H1 (cell line): ENCODE data around the gene CEND1. TPM values are rescaled to one million over a fixed set of nuclear protein-coding genes. Genes with fewer than 3 reads are reported as not detected.

ENCODE experiments used
- polyA plus RNA-seq, 7 experiments: library from polyadenylated mRNA; depleted of rRNA in 3 of 7; stranded (reverse) in 5 of 7; unstranded in 2 of 7; fragments of >200 nt in 5 of 7; fragments of 200-250 nt in 2 of 7; gene quantifications; 1 replicate in 5 of 7; 2 replicates in 1 of 7; 4 replicates in 1 of 7; pipeline versions ENCODE4 v1.2.1 to v1.2.3, GENCODE V29; 2011 to 2013; ENCODE audit warnings: missing spikeins in 2 of 7, mixed read lengths in 2 of 7
- small RNA-seq: library from polyadenylated mRNA; stranded (forward); fragments of <200 nt; extraction: miRNeasy Mini kit (QIAGEN cat#:217004); gene quantifications from one replicate; pipeline ENCODE3, GENCODE V24; 2013; ENCODE audit not compliant: insufficient read depth
- total RNA-seq: library from RNA; stranded (reverse); fragmentation: NEBNext Ultra II Directional; extraction: Animal tissue kit (Norgen Biotek cat#: 25700); gene quantifications from 2 replicates; pipeline ENCODE4 v1.2.1, GENCODE V29; 2021

CEND1 gene
- total and polyA plus RNA-seq, 2 of the 8 experiments (the other 6 are each of a cell fraction or from before 2014, with no cell fraction given), result 0.82 to 5.0 TPM

Small RNA genes within 50 kb of the gene (small RNA-seq; reads per million reads assigned to genes)
- not detected for gene SNORA52

Other genes starting within 250 kb of the CEND1 start
- 2.6 and 3.1 TPM in 2 replicates for gene LMNTD2, start 229.4 kb downstream of the CEND1 start, total RNA-seq
- gene LMNTD2, start 229.4 kb downstream of the CEND1 start, polyA plus RNA-seq (2011; rRNA removed), result 1.6 and 3.6 TPM in 2 replicates
- 20.6 and 22.3 TPM in 2 replicates for gene RASSF7, start 229.1 kb downstream of the CEND1 start, total RNA-seq
- 43.9 and 60.6 TPM in 2 replicates for gene RASSF7, start 229.1 kb downstream of the CEND1 start, polyA plus RNA-seq (2011; rRNA removed)
- 37.3 and 39.8 TPM in 2 replicates for gene PHRF1, start 213.6 kb downstream of the CEND1 start, total RNA-seq
- 13.4 and 21.8 TPM in 2 replicates for gene PHRF1, start 213.6 kb downstream of the CEND1 start, polyA plus RNA-seq (2011; rRNA removed)
- gene IRF7, start 174.1 kb downstream of the CEND1 start, total RNA-seq, result 9.4 and 9.6 TPM in 2 replicates
- gene IRF7, start 174.1 kb downstream of the CEND1 start, polyA plus RNA-seq (2011; rRNA removed), result 9.1 and 12.8 TPM in 2 replicates
- gene CDHR5, start 165.1 kb downstream of the CEND1 start, total RNA-seq, result 0.11 TPM in 1 of 2 replicates, not detected in the other
- gene CDHR5, start 165.1 kb downstream of the CEND1 start, polyA plus RNA-seq (2011; rRNA removed), result 0.02 TPM in 1 of 2 replicates, not detected in the other
- gene SCT, start 162.9 kb downstream of the CEND1 start, total RNA-seq, result 2.0 and 2.2 TPM in 2 replicates
- gene SCT, start 162.9 kb downstream of the CEND1 start, polyA plus RNA-seq (2011; rRNA removed), result 1.7 and 3.7 TPM in 2 replicates
- 3.3 and 3.4 TPM in 2 replicates for gene DRD4, start 152.8 kb downstream of the CEND1 start, total RNA-seq
- gene DRD4, start 152.8 kb downstream of the CEND1 start, polyA plus RNA-seq (2011; rRNA removed), result 4.9 and 9.7 TPM in 2 replicates
- 53.7 and 58.4 TPM in 2 replicates for gene DEAF1, start 94.9 kb downstream of the CEND1 start, total RNA-seq
- 47.3 and 64.7 TPM in 2 replicates for gene DEAF1, start 94.9 kb downstream of the CEND1 start, polyA plus RNA-seq (2011; rRNA removed)
- 7.3 and 8.0 TPM in 2 replicates for gene TMEM80, start 94.3 kb downstream of the CEND1 start, total RNA-seq
- gene TMEM80, start 94.3 kb downstream of the CEND1 start, polyA plus RNA-seq (2011; rRNA removed), result 16.3 and 21.4 TPM in 2 replicates
- gene EPS8L2, start 83.9 kb downstream of the CEND1 start, total RNA-seq, result 38.5 and 44.3 TPM in 2 replicates
- 57.0 and 65.3 TPM in 2 replicates for gene EPS8L2, start 83.9 kb downstream of the CEND1 start, polyA plus RNA-seq (2011; rRNA removed)
- 302 and 308 TPM in 2 replicates for gene TALDO1, start 42.6 kb downstream of the CEND1 start, total RNA-seq
- gene TALDO1, start 42.6 kb downstream of the CEND1 start, polyA plus RNA-seq (2011; rRNA removed), result 265 and 293 TPM in 2 replicates
- 47.5 and 54.9 TPM in 2 replicates for gene GATD1, start 12.6 kb downstream of the CEND1 start, total RNA-seq
- 54.8 and 101 TPM in 2 replicates for gene GATD1, start 12.6 kb downstream of the CEND1 start, polyA plus RNA-seq (2011; rRNA removed)
- 48.0 and 54.3 TPM in 2 replicates for gene SLC25A22, start 8.2 kb upstream of the CEND1 start, total RNA-seq
- 31.5 and 52.0 TPM in 2 replicates for gene SLC25A22, start 8.2 kb upstream of the CEND1 start, polyA plus RNA-seq (2011; rRNA removed)
- 18.9 and 24.9 TPM in 2 replicates for gene PIDD1, start 15.1 kb upstream of the CEND1 start, total RNA-seq
- 26.1 and 51.4 TPM in 2 replicates for gene PIDD1, start 15.1 kb upstream of the CEND1 start, polyA plus RNA-seq (2011; rRNA removed)
- gene RPLP2, start 19.9 kb upstream of the CEND1 start, total RNA-seq, result 2,084 and 2,106 TPM in 2 replicates
- gene RPLP2, start 19.9 kb upstream of the CEND1 start, polyA plus RNA-seq (2011; rRNA removed), result 1,789 and 2,639 TPM in 2 replicates
- gene PNPLA2, start 28.8 kb upstream of the CEND1 start, total RNA-seq, result 62.1 and 62.2 TPM in 2 replicates
- 30.9 and 63.7 TPM in 2 replicates for gene PNPLA2, start 28.8 kb upstream of the CEND1 start, polyA plus RNA-seq (2011; rRNA removed)
- 26.4 and 29.3 TPM in 2 replicates for gene CRACR2B, start 37.8 kb upstream of the CEND1 start, total RNA-seq
- 18.2 and 34.9 TPM in 2 replicates for gene CRACR2B, start 37.8 kb upstream of the CEND1 start, polyA plus RNA-seq (2011; rRNA removed)
- 93.4 and 101 TPM in 2 replicates for gene CD151, start 42.9 kb upstream of the CEND1 start, total RNA-seq
- 212 and 257 TPM in 2 replicates for gene CD151, start 42.9 kb upstream of the CEND1 start, polyA plus RNA-seq (2011; rRNA removed)
- 151 and 167 TPM in 2 replicates for gene POLR2L, start 52.4 kb upstream of the CEND1 start, total RNA-seq
- 140 and 142 TPM in 2 replicates for gene POLR2L, start 52.4 kb upstream of the CEND1 start, polyA plus RNA-seq (2011; rRNA removed)
- 74.1 and 75.8 TPM in 2 replicates for gene TSPAN4, start 52.8 kb upstream of the CEND1 start, total RNA-seq
- gene TSPAN4, start 52.8 kb upstream of the CEND1 start, polyA plus RNA-seq (2011; rRNA removed), result 145 and 217 TPM in 2 replicates
- 78.9 and 81.2 TPM in 2 replicates for gene CHID1, start 120.7 kb upstream of the CEND1 start, total RNA-seq
- gene CHID1, start 120.7 kb upstream of the CEND1 start, polyA plus RNA-seq (2011; rRNA removed), result 88.5 and 114 TPM in 2 replicates
- 50.0 and 56.3 TPM in 2 replicates for gene AP2A2, start 135.8 kb upstream of the CEND1 start, total RNA-seq
- 65.0 and 70.0 TPM in 2 replicates for gene AP2A2, start 135.8 kb upstream of the CEND1 start, polyA plus RNA-seq (2011; rRNA removed)
- not detected in 2 replicates for gene MUC6, start 246.6 kb upstream of the CEND1 start, total RNA-seq
- gene MUC6, start 246.6 kb upstream of the CEND1 start, polyA plus RNA-seq (2011; rRNA removed), result 0.09 TPM in 1 of 2 replicates, not detected in the other